ENCODE data around the gene CAPZA1. TPM values are rescaled to one million over a fixed set of nuclear protein-coding genes. Genes with fewer than 3 reads are reported as not detected.

The CAPZA1 gene
- total RNA-seq, 1 donor from 2014 or later = 149 TPM

DNA sequence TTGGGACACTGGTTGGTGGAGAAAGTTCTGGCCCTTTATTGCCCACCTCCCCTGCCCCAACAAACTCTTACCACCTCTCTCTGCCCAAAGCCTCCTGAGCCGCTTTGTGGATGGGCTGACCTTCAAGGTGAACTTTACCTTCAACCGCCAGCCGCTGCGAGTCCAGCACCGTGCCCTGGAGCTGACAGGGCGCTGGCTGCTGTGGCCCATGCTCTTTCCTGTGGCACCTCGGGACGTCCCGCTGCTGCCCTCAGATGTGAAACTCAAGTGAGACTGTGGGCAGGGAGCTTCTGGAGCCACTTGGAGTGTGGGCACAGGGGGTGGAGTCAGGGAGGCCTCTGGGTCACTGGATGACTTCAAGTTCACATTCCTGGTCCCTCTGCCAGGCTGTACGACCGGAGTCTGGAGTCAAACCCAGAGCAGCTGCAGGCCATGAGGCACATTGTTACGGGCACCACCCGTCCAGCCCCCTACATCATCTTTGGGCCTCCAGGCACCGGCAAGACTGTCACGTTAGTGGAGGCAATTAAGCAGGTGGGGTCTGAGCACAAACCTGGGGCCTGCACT, 74.8 kb downstream of the CAPZA1 start:
- DNase-seq = no peak
- Mint-ChIP-seq H3K9me3 (ENCODE audit: unreplicated experiment) (no peaks in the 10 kb centered on the region), H3K4me3 (ENCODE audit: unreplicated experiment) (no peak overlapping the region), H3K27ac (ENCODE audit: unreplicated experiment) (no peak overlapping the region), H3K36me3 (ENCODE audit: unreplicated experiment) (no peaks in the 10 kb centered on the region), H3K4me1 (ENCODE audit: low read depth, unreplicated experiment) (peaks cover 3% of the 10 kb centered on the region), H3K27me3 (ENCODE audit: unreplicated experiment) (peaks cover 3% of the 10 kb centered on the region)
- TF ChIP-seq, protein P1, sequence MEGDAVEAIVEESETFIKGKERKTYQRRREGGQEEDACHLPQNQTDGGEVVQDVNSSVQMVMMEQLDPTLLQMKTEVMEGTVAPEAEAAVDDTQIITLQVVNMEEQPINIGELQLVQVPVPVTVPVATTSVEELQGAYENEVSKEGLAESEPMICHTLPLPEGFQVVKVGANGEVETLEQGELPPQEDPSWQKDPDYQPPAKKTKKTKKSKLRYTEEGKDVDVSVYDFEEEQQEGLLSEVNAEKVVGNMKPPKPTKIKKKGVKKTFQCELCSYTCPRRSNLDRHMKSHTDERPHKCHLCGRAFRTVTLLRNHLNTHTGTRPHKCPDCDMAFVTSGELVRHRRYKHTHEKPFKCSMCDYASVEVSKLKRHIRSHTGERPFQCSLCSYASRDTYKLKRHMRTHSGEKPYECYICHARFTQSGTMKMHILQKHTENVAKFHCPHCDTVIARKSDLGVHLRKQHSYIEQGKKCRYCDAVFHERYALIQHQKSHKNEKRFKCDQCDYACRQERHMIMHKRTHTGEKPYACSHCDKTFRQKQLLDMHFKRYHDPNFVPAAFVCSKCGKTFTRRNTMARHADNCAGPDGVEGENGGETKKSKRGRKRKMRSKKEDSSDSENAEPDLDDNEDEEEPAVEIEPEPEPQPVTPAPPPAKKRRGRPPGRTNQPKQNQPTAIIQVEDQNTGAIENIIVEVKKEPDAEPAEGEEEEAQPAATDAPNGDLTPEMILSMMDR (IDR thresholded peaks at IDR 0.05; ENCODE audit: partially characterized antibody, unreplicated experiment) = no peak

DNA sequence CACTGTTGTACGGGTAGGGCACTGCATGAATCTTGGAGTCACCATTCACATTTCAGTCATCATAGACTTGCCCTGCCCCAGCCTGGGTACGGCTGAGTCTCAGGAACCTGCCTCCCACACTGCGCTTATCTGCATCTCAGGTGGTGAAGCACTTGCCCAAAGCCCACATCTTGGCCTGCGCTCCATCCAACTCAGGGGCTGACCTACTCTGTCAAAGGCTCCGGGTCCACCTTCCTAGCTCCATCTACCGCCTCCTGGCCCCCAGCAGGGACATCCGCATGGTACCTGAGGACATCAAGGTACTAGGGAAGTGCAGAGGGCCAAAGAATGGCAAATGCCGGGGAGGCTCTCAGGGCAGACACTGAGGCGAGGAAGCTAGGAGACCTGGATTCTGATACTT, 75.6 kb downstream of the CAPZA1 start:
- TF ChIP-seq, protein P1 (IDR thresholded peaks at IDR 0.05; ENCODE audit: partially characterized antibody, unreplicated experiment) = no peak
- no peak overlapping the region for H3K4me3 Mint-ChIP-seq (ENCODE audit: unreplicated experiment)
- H3K9me3 Mint-ChIP-seq (ENCODE audit: unreplicated experiment) = no peaks in the 10 kb centered on the region
- H3K36me3 Mint-ChIP-seq (ENCODE audit: unreplicated experiment) = no peaks in the 10 kb centered on the region
- peaks cover 3% of the 10 kb centered on the region for H3K27me3 Mint-ChIP-seq (ENCODE audit: unreplicated experiment)
- H3K27ac Mint-ChIP-seq (ENCODE audit: unreplicated experiment) = no peak overlapping the region
- no peak for DNase-seq
- H3K4me1 Mint-ChIP-seq (ENCODE audit: low read depth, unreplicated experiment) = peaks cover 3% of the 10 kb centered on the region

DNA sequence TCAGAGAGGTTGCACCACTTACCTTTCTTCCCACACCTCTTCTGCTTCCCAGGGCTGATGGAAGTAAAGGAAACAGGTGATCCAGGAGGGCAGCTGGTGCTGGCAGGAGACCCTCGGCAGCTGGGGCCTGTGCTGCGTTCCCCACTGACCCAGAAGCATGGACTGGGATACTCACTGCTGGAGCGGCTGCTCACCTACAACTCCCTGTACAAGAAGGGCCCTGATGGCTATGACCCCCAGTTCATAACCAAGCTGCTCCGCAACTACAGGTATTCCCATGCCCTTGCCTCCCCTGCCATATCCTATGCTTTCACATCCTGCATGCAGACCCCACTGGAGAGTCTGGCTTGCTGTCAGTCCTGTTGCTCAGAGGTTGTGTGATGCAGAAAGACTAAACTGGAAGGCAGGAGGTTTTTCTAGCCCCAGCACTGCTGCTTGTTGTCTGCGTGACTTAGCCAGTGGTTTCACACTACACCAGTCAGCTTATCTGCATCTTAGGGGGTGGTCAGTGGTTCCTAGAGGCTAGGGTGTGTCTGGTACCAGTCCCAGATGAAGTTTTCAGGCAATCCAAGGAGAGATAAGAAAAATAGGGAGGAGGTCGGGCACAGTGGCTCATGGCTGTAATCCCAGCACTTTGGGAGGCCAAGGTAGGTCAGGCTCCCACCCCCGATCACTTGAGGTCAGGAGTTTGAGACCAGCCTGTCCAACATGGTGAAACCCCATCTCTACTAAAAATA, 77.1 kb downstream of the CAPZA1 start:
- Mint-ChIP-seq H3K27me3 (ENCODE audit: unreplicated experiment) (peaks cover 1% of the 10 kb centered on the region), H3K36me3 (ENCODE audit: unreplicated experiment) (peaks cover 1% of the 10 kb centered on the region), H3K4me1 (ENCODE audit: low read depth, unreplicated experiment) (peaks cover 8% of the 10 kb centered on the region), H3K9me3 (ENCODE audit: unreplicated experiment) (no peaks in the 10 kb centered on the region), H3K4me3 (ENCODE audit: unreplicated experiment) (no peak overlapping the region), H3K27ac (ENCODE audit: unreplicated experiment) (no peak overlapping the region)
- no peak for DNase-seq
- TF ChIP-seq, protein P1 (IDR thresholded peaks at IDR 0.05; ENCODE audit: partially characterized antibody, unreplicated experiment) = no peak

DNA sequence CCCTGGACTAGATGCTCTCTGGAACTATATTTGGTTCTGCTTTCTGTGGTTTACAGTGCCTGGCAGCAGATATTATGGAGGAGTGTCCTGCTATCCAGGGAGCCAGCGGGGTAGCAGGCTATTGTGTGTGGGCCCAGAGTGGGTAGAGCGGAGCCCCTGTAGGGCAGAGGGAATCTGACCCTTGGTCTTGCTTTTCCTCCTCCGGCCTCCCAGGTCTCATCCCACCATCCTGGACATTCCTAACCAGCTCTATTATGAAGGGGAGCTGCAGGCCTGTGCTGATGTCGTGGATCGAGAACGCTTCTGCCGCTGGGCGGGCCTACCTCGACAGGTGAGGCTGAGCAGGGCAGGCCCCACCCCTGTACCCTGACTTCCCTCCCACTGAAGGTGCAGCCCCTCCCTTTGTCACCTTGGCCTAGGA, 78.2 kb downstream of the CAPZA1 start:
- TF ChIP-seq, protein P1 (IDR thresholded peaks at IDR 0.05; ENCODE audit: partially characterized antibody, unreplicated experiment) = no peak
- peaks cover 5% of the 10 kb centered on the region for H3K27me3 Mint-ChIP-seq (ENCODE audit: unreplicated experiment)
- H3K27ac Mint-ChIP-seq (ENCODE audit: unreplicated experiment) = no peak overlapping the region
- H3K36me3 Mint-ChIP-seq (ENCODE audit: unreplicated experiment) = peaks cover 7% of the 10 kb centered on the region
- H3K4me3 Mint-ChIP-seq (ENCODE audit: unreplicated experiment) = no peak overlapping the region
- H3K9me3 Mint-ChIP-seq (ENCODE audit: unreplicated experiment) = no peaks in the 10 kb centered on the region
- H3K4me1 Mint-ChIP-seq (ENCODE audit: low read depth, unreplicated experiment) = peaks cover 15% of the 10 kb centered on the region
- no peak for DNase-seq
